Lung (tissue), 12 donors: ENCODE results near the gene MUC5B. TPM values are rescaled to one million over a fixed set of nuclear protein-coding genes. Genes with fewer than 3 reads are reported as not detected.

Experiments
- ATAC-seq: fragments of 200-7000 bp; cut with Tn5 transposase; one replicate; pipeline ENCODE4 v1.9.1; 2020; ENCODE audit warnings: moderate number of reproducible peaks; ENCODE audit not compliant: insufficient read depth, low FRiP score
- DNase-seq, 3 donors: peaks; one replicate each; pipeline ENCODE4 v3.0.0-alpha.2; 2013 to 2017
- H3K27ac ChIP-seq, 2 donors: one replicate each; pipeline ENCODE4 v1.5.1; 2013; ENCODE audit warnings: mild to moderate bottlenecking in 2 of 2, moderate library complexity in 2 of 2, control low read depth in 1 of 2, inconsistent platforms in 1 of 2, low read depth in 1 of 2, low read length in 1 of 2
- H3K27me3 ChIP-seq, 3 donors: one replicate each; pipeline ENCODE4 v1.5.1; 2013; ENCODE audit warnings: low read length in 2 of 3; ENCODE audit not compliant: control insufficient read depth in 3 of 3, insufficient read depth in 3 of 3
- H3K36me3 ChIP-seq, 4 donors: one replicate each; pipeline ENCODE4 v1.5.1; 2013; ENCODE audit warnings: low read length in 4 of 4, mild to moderate bottlenecking in 1 of 4, moderate library complexity in 1 of 4; ENCODE audit not compliant: control insufficient read depth in 4 of 4, insufficient read depth in 4 of 4
- H3K4me1 ChIP-seq, 5 donors: one replicate each; pipeline ENCODE4 v1.5.1; 2013; ENCODE audit warnings: low read length in 5 of 5, mild to moderate bottlenecking in 2 of 5, moderate library complexity in 1 of 5; ENCODE audit not compliant: control insufficient read depth in 5 of 5, insufficient read depth in 5 of 5
- H3K4me3 ChIP-seq: one replicate; pipeline ENCODE4 v1.5.1; 2013; ENCODE audit warnings: mild to moderate bottlenecking, control low read depth, moderate library complexity
- H3K9ac ChIP-seq, 2 donors: one replicate each; pipeline ENCODE4 v1.5.1; 2013; ENCODE audit warnings: low read length in 2 of 2, control low read depth in 1 of 2; ENCODE audit not compliant: insufficient read depth in 1 of 2
- H3K9me3 ChIP-seq, 4 donors: one replicate each; pipeline ENCODE4 v1.5.1; 2013; ENCODE audit warnings: low read length in 3 of 4, mild to moderate bottlenecking in 1 of 4, moderate library complexity in 1 of 4; ENCODE audit not compliant: control insufficient read depth in 4 of 4, insufficient read depth in 3 of 4
- CTCF ChIP-seq: IDR thresholded peaks from 2 replicates; pipeline ENCODE4 v1.5.1; 2012; ENCODE audit warnings: mild to moderate bottlenecking; ENCODE audit errors: control extremely low read depth, extremely low read depth
- WGBS, 2 donors: extraction: QIAGEN DNeasy Blood & Tissue Kit; methylation state at CpG; one replicate each; pipeline ENCODE4 v1.1.7; 2013; 5-methylcytosine and 5-hydroxymethylcytosine counted together
- polyA plus RNA-seq, 2 donors: library from polyadenylated mRNA; stranded (reverse); fragments of 200-250 nt; gene quantifications; one replicate each; pipeline ENCODE4 v1.2.1, GENCODE V29; 2013
- total RNA-seq, 2 donors: library from RNA; depleted of rRNA in 1 of 2; stranded (reverse); fragments of >200 nt in 1 of 2; gene quantifications; one replicate each; pipeline ENCODE4 v1.2.1, GENCODE V29; 2014 to 2021
- donor health status: control.
- donor health status: control.
- donor health status: Bipolar disorder and iron deficiency.
- donor health status: healthy.
- donor health status: DM: yes; HTN: yes; CAD: no.

Gene MUC5B
- total and polyA plus RNA-seq, 4 donors = 5.6 to 181 (median 28.2) TPM

GRCh38 chr11:1192741-1193325, 30.0 kb upstream of the MUC5B start:
- Histone ChIP-seq H3K36me3 (no peaks in the 10 kb centered on the region), H3K9ac (no peak overlapping the region), H3K27ac (no peak overlapping the region), H3K9me3 (peaks cover 0 to 17% (median 0%) of the 10 kb centered on the region in 4 donors), H3K4me1 (no peaks in the 10 kb centered on the region), H3K27me3 (peaks cover 0 to 13% (median 0%) of the 10 kb centered on the region in 3 donors), H3K4me3 (no peak overlapping the region)
- no peak for ATAC-seq
- 84 to 88% methylated on average over 17 of the region's 17 CpGs for WGBS, 2 donors
- no peak for TF ChIP-seq CTCF
- peak in 1 of 3 donors; percentile 10 for DNase-seq

GRCh38 chr11:1193326-1194230, 29.3 kb upstream of the MUC5B start:
- Histone ChIP-seq H3K4me3 (no peak overlapping the region), H3K4me1 (no peaks in the 10 kb centered on the region), H3K9me3 (peaks cover 0 to 17% (median 0%) of the 10 kb centered on the region in 4 donors), H3K9ac (no peak overlapping the region), H3K36me3 (no peaks in the 10 kb centered on the region), H3K27ac (no peak overlapping the region), H3K27me3 (peaks cover 0 to 16% (median 0%) of the 10 kb centered on the region in 3 donors)
- DNase-seq (peak in 1 of 3 donors; percentile 12), ATAC-seq (no peak)
- TF ChIP-seq CTCF = no peak
- WGBS, 2 donors = 88 to 90% methylated on average over 43 of the region's 43 CpGs

- Histone ChIP-seq H3K4me3 (no peak overlapping the region), H3K4me1 (no peaks in the 10 kb centered on the region), H3K9ac (no peak overlapping the region), H3K36me3 (no peaks in the 10 kb centered on the region), H3K27me3 (peaks cover 0 to 18% (median 0%) of the 10 kb centered on the region in 3 donors), H3K9me3 (peaks cover 0 to 17% (median 0%) of the 10 kb centered on the region in 4 donors), H3K27ac (no peak overlapping the region)
- DNase-seq (peak in 1 of 3 donors; percentile 7), ATAC-seq (no peak)
- TF ChIP-seq CTCF = no peak
- WGBS, 2 donors = 96 to 98% methylated on average over 59 of the region's 59 CpGs
Observed at GRCh38 chr11:1194231-1194976, 28.5 kb upstream of the MUC5B start.
